Measurements from ENCODE around the gene HELZ2.

DNA sequence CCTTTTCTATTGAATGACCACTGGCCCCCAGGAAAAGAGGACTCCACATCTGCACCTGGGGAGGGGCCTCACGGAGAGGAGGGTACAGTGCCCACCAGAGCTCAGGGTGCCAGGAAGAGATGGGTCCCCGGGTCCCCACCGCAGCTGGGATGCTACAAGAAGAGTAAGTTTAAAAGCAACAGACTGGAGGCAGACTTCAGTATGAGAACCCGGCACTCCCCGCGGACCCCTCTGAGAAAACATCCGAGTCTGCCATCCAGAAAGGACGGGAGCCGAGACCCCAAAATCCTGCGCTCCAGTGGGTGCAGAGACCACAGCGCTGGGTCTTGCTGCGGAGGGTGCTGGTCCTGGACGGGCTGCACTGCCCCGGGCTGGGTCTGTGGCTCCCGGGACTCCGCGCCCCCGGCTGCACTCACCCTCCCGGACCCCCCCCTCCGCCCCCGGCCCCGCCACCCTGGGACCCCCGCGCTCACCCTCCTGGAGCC is 350 bp downstream of the HELZ2 start:
- TF ChIP-seq, protein P1, sequence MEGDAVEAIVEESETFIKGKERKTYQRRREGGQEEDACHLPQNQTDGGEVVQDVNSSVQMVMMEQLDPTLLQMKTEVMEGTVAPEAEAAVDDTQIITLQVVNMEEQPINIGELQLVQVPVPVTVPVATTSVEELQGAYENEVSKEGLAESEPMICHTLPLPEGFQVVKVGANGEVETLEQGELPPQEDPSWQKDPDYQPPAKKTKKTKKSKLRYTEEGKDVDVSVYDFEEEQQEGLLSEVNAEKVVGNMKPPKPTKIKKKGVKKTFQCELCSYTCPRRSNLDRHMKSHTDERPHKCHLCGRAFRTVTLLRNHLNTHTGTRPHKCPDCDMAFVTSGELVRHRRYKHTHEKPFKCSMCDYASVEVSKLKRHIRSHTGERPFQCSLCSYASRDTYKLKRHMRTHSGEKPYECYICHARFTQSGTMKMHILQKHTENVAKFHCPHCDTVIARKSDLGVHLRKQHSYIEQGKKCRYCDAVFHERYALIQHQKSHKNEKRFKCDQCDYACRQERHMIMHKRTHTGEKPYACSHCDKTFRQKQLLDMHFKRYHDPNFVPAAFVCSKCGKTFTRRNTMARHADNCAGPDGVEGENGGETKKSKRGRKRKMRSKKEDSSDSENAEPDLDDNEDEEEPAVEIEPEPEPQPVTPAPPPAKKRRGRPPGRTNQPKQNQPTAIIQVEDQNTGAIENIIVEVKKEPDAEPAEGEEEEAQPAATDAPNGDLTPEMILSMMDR (conservative IDR thresholded peaks at IDR 0.05; ENCODE audit: low read length), result no peak
- TF ChIP-seq EZH2phosphoT487 (IDR thresholded peaks at IDR 0.05; ENCODE audit: borderline replicate concordance), result no peak

Measured in Loucy (cell line).